Endothelial cell (in vitro differentiated cells): ENCODE results near the gene SLC38A8. TPM values are rescaled to one million over a fixed set of nuclear protein-coding genes. Genes with fewer than 3 reads are reported as not detected.

ENCODE experiments used
- DNase-seq: peaks from one replicate; pipeline ENCODE4 v3.0.0; 2021; ENCODE audit warnings: low spot score
- H3K27ac Mint-ChIP-seq: one replicate; pipeline ENCODE4 v1.8.0; 2021; ENCODE audit warnings: mixed read lengths, inconsistent platforms; ENCODE audit not compliant: unreplicated experiment
- H3K27me3 Mint-ChIP-seq: one replicate; pipeline ENCODE4 v1.8.0; 2021; ENCODE audit warnings: mild to moderate bottlenecking, moderate library complexity, mixed read lengths, inconsistent platforms; ENCODE audit not compliant: unreplicated experiment
- H3K36me3 Mint-ChIP-seq: one replicate; pipeline ENCODE4 v1.8.0; 2021; ENCODE audit warnings: mild to moderate bottlenecking, low read depth, mixed read lengths, inconsistent platforms; ENCODE audit not compliant: unreplicated experiment
- H3K4me1 Mint-ChIP-seq: one replicate; pipeline ENCODE4 v1.8.0; 2021; ENCODE audit warnings: mild to moderate bottlenecking, mixed read lengths, inconsistent platforms; ENCODE audit not compliant: unreplicated experiment
- H3K4me3 Mint-ChIP-seq: one replicate; pipeline ENCODE4 v1.8.0; 2021; ENCODE audit warnings: mild to moderate bottlenecking, mixed read lengths, inconsistent platforms; ENCODE audit not compliant: unreplicated experiment
- H3K9me3 Mint-ChIP-seq: one replicate; pipeline ENCODE4 v1.8.0; 2021; ENCODE audit warnings: mixed read lengths, inconsistent platforms; ENCODE audit not compliant: unreplicated experiment
- CTCF ChIP-seq: fragments of 200-600 bp; sonication (generic); IDR thresholded peaks from one replicate; pipeline ENCODE4 v1.5.0; 2021; ENCODE audit warnings: antibody characterized with exemption; ENCODE audit not compliant: unreplicated experiment
- total RNA-seq: library from RNA; stranded (reverse); fragmentation: NEBNext Ultra II Directional; extraction: Animal tissue kit (Norgen Biotek cat#: 25700); gene quantifications from one replicate; pipeline ENCODE4 v1.2.1, GENCODE V29; 2021; ENCODE audit not compliant: unreplicated experiment

The SLC38A8 gene
- total RNA-seq, 1 donor from 2014 or later = not detected

GRCh38 chr16:83992624-83993023 is 50.0 kb downstream of the SLC38A8 start:
- H3K4me1 Mint-ChIP-seq = no peaks in the 10 kb centered on the region
- TF ChIP-seq CTCF = no peak
- no peak overlapping the region for H3K27ac Mint-ChIP-seq
- H3K27me3 Mint-ChIP-seq = peaks cover 3% of the 10 kb centered on the region
- no peak for DNase-seq
- no peak overlapping the region for H3K4me3 Mint-ChIP-seq
- H3K9me3 Mint-ChIP-seq = no peaks in the 10 kb centered on the region
- H3K36me3 Mint-ChIP-seq = no peaks in the 10 kb centered on the region

- H3K27me3 Mint-ChIP-seq = peaks cover 3% of the 10 kb centered on the region
- no peaks in the 10 kb centered on the region for H3K4me1 Mint-ChIP-seq
- H3K9me3 Mint-ChIP-seq = no peaks in the 10 kb centered on the region
- no peak for DNase-seq
- H3K4me3 Mint-ChIP-seq = no peak overlapping the region
- H3K27ac Mint-ChIP-seq = no peak overlapping the region
- no peaks in the 10 kb centered on the region for H3K36me3 Mint-ChIP-seq
- no peak for TF ChIP-seq CTCF
Observed at GRCh38 chr16:83990492-83990891, 52.1 kb downstream of the SLC38A8 start.

- Mint-ChIP-seq H3K9me3 (no peaks in the 10 kb centered on the region), H3K27me3 (peaks cover 3% of the 10 kb centered on the region), H3K36me3 (no peaks in the 10 kb centered on the region), H3K4me1 (no peaks in the 10 kb centered on the region), H3K4me3 (no peak overlapping the region), H3K27ac (no peak overlapping the region)
- TF ChIP-seq CTCF = no peak
- no peak for DNase-seq
Observed at GRCh38 chr16:83989300-83989699, 53.3 kb downstream of the SLC38A8 start.

GRCh38 chr16:83983491-83983890 is 59.1 kb downstream of the SLC38A8 start:
- no peak overlapping the region for H3K4me3 Mint-ChIP-seq
- no peak for TF ChIP-seq CTCF
- peaks cover 3% of the 10 kb centered on the region for H3K27me3 Mint-ChIP-seq
- no peaks in the 10 kb centered on the region for H3K4me1 Mint-ChIP-seq
- H3K36me3 Mint-ChIP-seq = peaks cover 6% of the 10 kb centered on the region
- no peaks in the 10 kb centered on the region for H3K9me3 Mint-ChIP-seq
- DNase-seq = no peak
- H3K27ac Mint-ChIP-seq = no peak overlapping the region

- Mint-ChIP-seq H3K9me3 (no peaks in the 10 kb centered on the region), H3K36me3 (peaks cover 6% of the 10 kb centered on the region), H3K27me3 (peaks cover 3% of the 10 kb centered on the region), H3K4me3 (no peak overlapping the region), H3K4me1 (no peaks in the 10 kb centered on the region), H3K27ac (no peak overlapping the region)
- TF ChIP-seq CTCF = no peak
- DNase-seq = no peak
Observed at GRCh38 chr16:83981799-83982198, 60.8 kb downstream of the SLC38A8 start.
